Stimulated activated CD4-positive, alpha-beta T cell treated with anti-CD3 and anti-CD28 coated beads, Interleukin-1b, Interleukin-23, amount 100 ng/mL, for 24 hours (primary cell): ENCODE results near the gene KLHDC8B.
A peak's percentile ranks its signal among the peaks of the same experiment; 100 is the strongest.
"Not testable (repeated sequence)": the region's sequence is repeated elsewhere in the genome, so short reads cannot be mapped to it uniquely, and the experiment has no call there.

ENCODE experiments used
- DNase-seq, 4 experiments: peaks; one replicate each; pipeline ENCODE4 v3.0.0-alpha.2; 2020; ENCODE audit warnings: low read depth in 4 of 4, low spot score in 1 of 4

Gene KLHDC8B

DNA sequence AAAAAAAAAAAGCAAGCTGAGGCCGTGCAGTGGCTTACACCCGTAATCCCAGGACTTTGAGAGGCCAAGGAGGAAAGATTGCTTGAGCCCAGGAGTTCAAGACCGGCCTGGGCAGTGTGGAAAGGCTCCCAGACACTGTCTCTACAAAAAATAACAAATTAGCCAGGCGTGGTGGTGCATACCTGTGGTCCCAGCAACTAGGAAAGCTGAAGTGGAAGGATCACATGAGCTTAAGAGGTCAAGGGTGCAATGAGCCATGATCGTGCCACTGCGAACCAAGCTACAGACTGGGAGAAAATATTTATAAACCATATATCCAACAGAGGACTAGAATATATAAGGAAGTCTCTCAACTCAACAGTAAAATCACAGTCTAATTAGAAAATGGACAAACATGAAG lies 10.0 kb downstream of the KLHDC8B start:
- no peak for DNase-seq

GRCh38 chr3:49182682-49183081 lies 11.3 kb downstream of the KLHDC8B start:
- no peak for DNase-seq

DNA sequence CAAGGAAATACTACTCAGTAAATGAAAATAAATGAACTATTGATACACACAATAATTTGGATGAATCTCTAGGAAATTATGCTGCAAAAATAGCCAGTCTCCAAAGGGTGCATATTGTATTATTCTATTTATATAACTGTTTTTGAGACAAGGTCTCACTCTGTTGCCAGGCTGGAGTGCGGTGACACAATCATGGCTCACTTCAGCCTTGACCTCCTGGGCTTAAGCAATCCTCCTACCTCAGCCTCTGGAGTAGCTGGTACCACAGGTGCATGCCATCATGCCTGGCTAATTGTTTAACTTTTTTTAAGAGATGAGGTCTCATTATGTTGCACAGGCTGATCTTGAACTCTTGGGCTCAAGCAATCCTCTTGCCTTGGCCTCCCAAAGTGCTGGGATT lies 12.5 kb downstream of the KLHDC8B start:
- no peak for DNase-seq

DNA sequence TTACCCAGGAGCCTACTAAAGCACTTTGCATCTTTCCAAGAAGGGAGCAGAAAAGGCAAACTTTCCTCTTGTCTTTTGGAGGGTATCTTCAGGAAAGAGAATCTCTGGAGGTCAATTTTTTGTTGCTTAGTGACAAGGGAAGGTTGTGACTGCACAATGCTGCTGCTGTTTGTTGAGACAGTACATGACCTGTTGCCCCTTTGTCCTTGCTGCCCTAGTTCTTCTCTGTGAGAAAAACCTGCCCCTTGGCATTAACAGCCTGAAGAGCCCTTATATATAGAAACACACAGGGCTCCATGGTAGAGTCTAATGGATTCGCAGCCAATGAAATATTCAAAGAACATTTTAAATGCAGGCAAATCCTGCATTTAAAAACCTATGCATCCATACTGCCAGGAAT lies 20.3 kb downstream of the KLHDC8B start:
- DNase-seq = no peak

DNA sequence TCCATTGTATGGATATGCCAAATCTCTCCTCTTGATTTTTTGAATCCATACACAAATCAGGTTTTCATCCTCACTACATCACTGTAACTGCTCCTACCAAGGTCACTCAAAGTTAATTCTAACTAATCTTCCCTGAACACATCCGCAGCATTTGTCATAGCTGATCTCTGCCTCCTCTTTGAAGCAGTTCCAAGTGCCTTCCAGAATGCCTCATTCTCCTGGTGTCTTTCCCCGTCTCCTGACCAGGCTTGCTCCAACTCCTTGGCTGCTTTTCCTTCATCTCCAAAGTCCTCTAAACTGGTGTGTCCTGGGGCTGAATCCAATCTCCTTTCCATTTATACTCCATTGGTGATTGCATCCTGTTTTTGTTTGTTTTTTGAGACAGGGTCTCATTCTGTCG lies 26.8 kb downstream of the KLHDC8B start:
- DNase-seq = no peak

GRCh38 chr3:49198611-49199230 lies 27.3 kb downstream of the KLHDC8B start:
- DNase-seq = no peak

GRCh38 chr3:49199239-49199899 lies 28.0 kb downstream of the KLHDC8B start:
- DNase-seq = peak in 1 of 4 experiments; percentile 5

GRCh38 chr3:49199900-49200281 lies 28.5 kb downstream of the KLHDC8B start:
- DNase-seq = no peak

DNA sequence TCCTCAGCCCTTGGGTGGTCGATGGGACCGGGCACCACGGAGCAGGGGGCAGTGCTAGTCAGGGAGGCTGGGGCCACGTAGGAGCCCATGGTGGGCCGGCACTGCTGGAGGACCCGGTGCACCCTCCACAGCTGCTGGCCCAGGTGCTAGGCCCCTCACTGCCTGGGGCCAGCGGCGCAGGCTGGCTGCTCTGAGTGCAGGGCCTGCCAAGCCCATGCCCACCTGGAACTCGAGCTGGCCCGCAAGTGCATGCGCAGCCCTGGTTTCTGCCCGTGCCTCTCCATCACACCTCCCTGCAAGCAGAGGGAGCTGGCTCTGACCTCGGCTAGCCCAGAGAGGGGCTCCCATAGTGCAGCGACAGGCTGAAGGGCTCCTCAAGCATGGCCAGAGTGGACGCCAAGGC lies 42.1 kb downstream of the KLHDC8B start:
- no peak for DNase-seq

GRCh38 chr3:49213998-49214397 lies 42.6 kb downstream of the KLHDC8B start:
- no peak for DNase-seq

GRCh38 chr3:49216687-49217086 lies 45.3 kb downstream of the KLHDC8B start:
- not testable (repeated sequence) for DNase-seq

DNA sequence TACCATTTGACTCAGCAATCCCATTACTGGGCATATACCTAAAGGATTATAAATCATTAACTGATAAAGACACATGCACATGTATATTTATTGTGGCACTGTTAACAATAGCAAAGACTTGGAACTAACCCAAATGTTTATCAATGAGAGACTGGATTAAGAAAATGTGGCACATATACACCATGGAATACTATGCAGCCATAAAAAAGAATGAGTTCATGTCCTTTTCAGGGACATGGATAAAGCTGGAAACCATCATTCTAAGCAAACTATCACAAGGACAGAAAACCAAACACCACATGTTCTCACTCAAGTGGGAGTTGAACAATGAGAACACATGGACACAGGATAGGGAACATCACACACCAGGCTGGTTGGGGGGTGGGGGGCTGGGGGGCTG lies 45.7 kb downstream of the KLHDC8B start:
- not testable (repeated sequence) for DNase-seq

- DNase-seq = no peak
Measured at GRCh38 chr3:49217688-49218470, 46.5 kb downstream of the KLHDC8B start.

GRCh38 chr3:49218471-49218989 lies 47.1 kb downstream of the KLHDC8B start:
- not testable (repeated sequence) for DNase-seq

- DNase-seq = no peak
Measured at GRCh38 chr3:49219132-49219531, 47.7 kb downstream of the KLHDC8B start.

GRCh38 chr3:49220985-49221563 lies 49.7 kb downstream of the KLHDC8B start:
- DNase-seq = not testable (repeated sequence)

GRCh38 chr3:49222002-49222401 lies 50.6 kb downstream of the KLHDC8B start:
- DNase-seq = no peak
